A673 (cell line): ENCODE measurements around the gene FGGY.

ENCODE experiments used
- EZH2 ChIP-seq: fragments of 200-600 bp; sonication (generic); IDR thresholded peaks from 2 replicates; pipeline ENCODE4 v1.6.1; 2017; ENCODE audit warnings: borderline replicate concordance, low read depth, mild to moderate bottlenecking, mixed read lengths, antibody characterized with exemption, low read length; ENCODE audit not compliant: poor library complexity, severe bottlenecking
- TF ChIP-seq, protein P1 (sequence below): fragments of 300-800, 200-600 bp; sonication (generic); conservative IDR thresholded peaks from 2 replicates; pipeline ENCODE4 v1.5.1; 2017; ENCODE audit warnings: low read depth, mild to moderate bottlenecking, antibody characterized with exemption, low read length, moderate library complexity, mixed read lengths

GRCh38 chr1:59605184-59605583, 308.3 kb downstream of the FGGY start:
- TF ChIP-seq, protein P1, sequence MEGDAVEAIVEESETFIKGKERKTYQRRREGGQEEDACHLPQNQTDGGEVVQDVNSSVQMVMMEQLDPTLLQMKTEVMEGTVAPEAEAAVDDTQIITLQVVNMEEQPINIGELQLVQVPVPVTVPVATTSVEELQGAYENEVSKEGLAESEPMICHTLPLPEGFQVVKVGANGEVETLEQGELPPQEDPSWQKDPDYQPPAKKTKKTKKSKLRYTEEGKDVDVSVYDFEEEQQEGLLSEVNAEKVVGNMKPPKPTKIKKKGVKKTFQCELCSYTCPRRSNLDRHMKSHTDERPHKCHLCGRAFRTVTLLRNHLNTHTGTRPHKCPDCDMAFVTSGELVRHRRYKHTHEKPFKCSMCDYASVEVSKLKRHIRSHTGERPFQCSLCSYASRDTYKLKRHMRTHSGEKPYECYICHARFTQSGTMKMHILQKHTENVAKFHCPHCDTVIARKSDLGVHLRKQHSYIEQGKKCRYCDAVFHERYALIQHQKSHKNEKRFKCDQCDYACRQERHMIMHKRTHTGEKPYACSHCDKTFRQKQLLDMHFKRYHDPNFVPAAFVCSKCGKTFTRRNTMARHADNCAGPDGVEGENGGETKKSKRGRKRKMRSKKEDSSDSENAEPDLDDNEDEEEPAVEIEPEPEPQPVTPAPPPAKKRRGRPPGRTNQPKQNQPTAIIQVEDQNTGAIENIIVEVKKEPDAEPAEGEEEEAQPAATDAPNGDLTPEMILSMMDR: no peak
- TF ChIP-seq EZH2: no peak
